ENCODE measurements around the gene C5orf15.

Gene C5orf15

DNA sequence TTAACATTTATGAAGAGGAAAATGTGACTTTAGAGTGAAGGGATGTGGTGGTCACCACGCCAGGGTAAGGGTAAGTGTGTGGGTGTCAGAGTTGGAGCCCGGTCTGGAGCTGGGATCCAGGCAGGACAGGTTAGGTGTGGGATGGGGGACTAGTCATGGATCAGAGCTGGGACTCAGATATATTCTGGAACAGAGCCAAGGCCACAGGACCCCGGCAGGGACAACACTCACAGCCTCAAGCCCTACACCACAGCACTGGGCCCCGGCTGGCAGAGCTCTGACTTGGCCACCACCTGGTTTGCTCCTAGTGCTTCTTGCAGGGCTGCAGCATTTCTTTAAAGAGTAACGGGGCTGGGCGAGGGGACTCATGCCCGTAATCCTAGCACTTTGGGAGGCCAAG is 47.4 kb downstream of the C5orf15 start:
- ATAC-seq, result no peak
- TF ChIP-seq ZC3H10 (CRISPR knock-in tag; IDR thresholded peaks at IDR 0.05) (no peak), POU6F1 (CRISPR knock-in tag; IDR thresholded peaks at IDR 0.05; ENCODE audit: borderline replicate concordance, low read depth) (no peak), TOX (CRISPR knock-in tag; IDR thresholded peaks at IDR 0.05; ENCODE audit: borderline replicate concordance) (no peak)

- no peak for ATAC-seq
- TF ChIP-seq ARNTL (CRISPR knock-in tag; IDR thresholded peaks at IDR 0.05; ENCODE audit: borderline replicate concordance, low read depth) (no peak), TCF4 (CRISPR knock-in tag; IDR thresholded peaks at IDR 0.05; ENCODE audit: borderline replicate concordance) (no peak), CSDC2 (CRISPR knock-in tag; IDR thresholded peaks at IDR 0.05) (no peak), ZFP3 (CRISPR knock-in tag; IDR thresholded peaks at IDR 0.05) (no peak), ZFP30 (CRISPR knock-in tag; IDR thresholded peaks at IDR 0.05) (no peak), ZNF8 (CRISPR knock-in tag; IDR thresholded peaks at IDR 0.05) (no peak), ESRRG (CRISPR knock-in tag; IDR thresholded peaks at IDR 0.05) (no peak), RARB (CRISPR knock-in tag; IDR thresholded peaks at IDR 0.05) (no peak), PPARA (CRISPR knock-in tag; IDR thresholded peaks at IDR 0.05; ENCODE audit: borderline replicate concordance) (no peak)
- TF ChIP-seq, protein P1, sequence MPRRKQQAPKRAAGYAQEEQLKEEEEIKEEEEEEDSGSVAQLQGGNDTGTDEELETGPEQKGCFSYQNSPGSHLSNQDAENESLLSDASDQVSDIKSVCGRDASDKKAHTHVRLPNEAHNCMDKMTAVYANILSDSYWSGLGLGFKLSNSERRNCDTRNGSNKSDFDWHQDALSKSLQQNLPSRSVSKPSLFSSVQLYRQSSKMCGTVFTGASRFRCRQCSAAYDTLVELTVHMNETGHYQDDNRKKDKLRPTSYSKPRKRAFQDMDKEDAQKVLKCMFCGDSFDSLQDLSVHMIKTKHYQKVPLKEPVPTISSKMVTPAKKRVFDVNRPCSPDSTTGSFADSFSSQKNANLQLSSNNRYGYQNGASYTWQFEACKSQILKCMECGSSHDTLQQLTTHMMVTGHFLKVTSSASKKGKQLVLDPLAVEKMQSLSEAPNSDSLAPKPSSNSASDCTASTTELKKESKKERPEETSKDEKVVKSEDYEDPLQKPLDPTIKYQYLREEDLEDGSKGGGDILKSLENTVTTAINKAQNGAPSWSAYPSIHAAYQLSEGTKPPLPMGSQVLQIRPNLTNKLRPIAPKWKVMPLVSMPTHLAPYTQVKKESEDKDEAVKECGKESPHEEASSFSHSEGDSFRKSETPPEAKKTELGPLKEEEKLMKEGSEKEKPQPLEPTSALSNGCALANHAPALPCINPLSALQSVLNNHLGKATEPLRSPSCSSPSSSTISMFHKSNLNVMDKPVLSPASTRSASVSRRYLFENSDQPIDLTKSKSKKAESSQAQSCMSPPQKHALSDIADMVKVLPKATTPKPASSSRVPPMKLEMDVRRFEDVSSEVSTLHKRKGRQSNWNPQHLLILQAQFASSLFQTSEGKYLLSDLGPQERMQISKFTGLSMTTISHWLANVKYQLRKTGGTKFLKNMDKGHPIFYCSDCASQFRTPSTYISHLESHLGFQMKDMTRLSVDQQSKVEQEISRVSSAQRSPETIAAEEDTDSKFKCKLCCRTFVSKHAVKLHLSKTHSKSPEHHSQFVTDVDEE (CRISPR knock-in tag; IDR thresholded peaks at IDR 0.05), result no peak
Observed at GRCh38 chr5:133919148-133920136, 49.0 kb downstream of the C5orf15 start.

- no peak for ATAC-seq
- TF ChIP-seq GLIS3 (CRISPR knock-in tag; IDR thresholded peaks at IDR 0.05) (no peak), ZNF8 (CRISPR knock-in tag; IDR thresholded peaks at IDR 0.05) (no peak), ARNTL (CRISPR knock-in tag; IDR thresholded peaks at IDR 0.05; ENCODE audit: borderline replicate concordance, low read depth) (no peak), TCF4 (CRISPR knock-in tag; IDR thresholded peaks at IDR 0.05; ENCODE audit: borderline replicate concordance) (no peak), BACH2 (CRISPR knock-in tag; IDR thresholded peaks at IDR 0.05; ENCODE audit: borderline replicate concordance) (no peak), ZNF565 (CRISPR knock-in tag; conservative IDR thresholded peaks at IDR 0.05; ENCODE audit: low read depth) (no peak), POU6F1 (CRISPR knock-in tag; IDR thresholded peaks at IDR 0.05; ENCODE audit: borderline replicate concordance, low read depth) (no peak), ZFP3 (CRISPR knock-in tag; IDR thresholded peaks at IDR 0.05) (no peak), RARB (CRISPR knock-in tag; IDR thresholded peaks at IDR 0.05) (no peak), ZFP30 (CRISPR knock-in tag; IDR thresholded peaks at IDR 0.05) (no peak), ZNF70 (CRISPR knock-in tag; IDR thresholded peaks at IDR 0.05) (no peak)
- TF ChIP-seq, protein P2, sequence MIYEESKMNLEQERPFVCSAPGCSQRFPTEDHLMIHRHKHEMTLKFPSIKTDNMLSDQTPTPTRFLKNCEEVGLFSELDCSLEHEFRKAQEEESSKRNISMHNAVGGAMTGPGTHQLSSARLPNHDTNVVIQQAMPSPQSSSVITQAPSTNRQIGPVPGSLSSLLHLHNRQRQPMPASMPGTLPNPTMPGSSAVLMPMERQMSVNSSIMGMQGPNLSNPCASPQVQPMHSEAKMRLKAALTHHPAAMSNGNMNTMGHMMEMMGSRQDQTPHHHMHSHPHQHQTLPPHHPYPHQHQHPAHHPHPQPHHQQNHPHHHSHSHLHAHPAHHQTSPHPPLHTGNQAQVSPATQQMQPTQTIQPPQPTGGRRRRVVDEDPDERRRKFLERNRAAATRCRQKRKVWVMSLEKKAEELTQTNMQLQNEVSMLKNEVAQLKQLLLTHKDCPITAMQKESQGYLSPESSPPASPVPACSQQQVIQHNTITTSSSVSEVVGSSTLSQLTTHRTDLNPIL (CRISPR knock-in tag; IDR thresholded peaks at IDR 0.05; ENCODE audit: low read depth), result no peak
Observed at GRCh38 chr5:133918731-133919130, 49.7 kb downstream of the C5orf15 start.

- TF ChIP-seq PPARA (CRISPR knock-in tag; IDR thresholded peaks at IDR 0.05; ENCODE audit: borderline replicate concordance) (no peak), SNAI2 (CRISPR knock-in tag; IDR thresholded peaks at IDR 0.05) (no peak), ZFP3 (CRISPR knock-in tag; IDR thresholded peaks at IDR 0.05) (no peak), RARB (CRISPR knock-in tag; IDR thresholded peaks at IDR 0.05) (no peak), CSRNP3 (CRISPR knock-in tag; IDR thresholded peaks at IDR 0.05) (no peak), BACH2 (CRISPR knock-in tag; IDR thresholded peaks at IDR 0.05; ENCODE audit: borderline replicate concordance) (no peak), GLIS3 (CRISPR knock-in tag; IDR thresholded peaks at IDR 0.05) (no peak), OSR1 (CRISPR knock-in tag; IDR thresholded peaks at IDR 0.05) (no peak), ISL1 (CRISPR knock-in tag; IDR thresholded peaks at IDR 0.05) (no peak), PATZ1 (CRISPR knock-in tag; IDR thresholded peaks at IDR 0.05; ENCODE audit: borderline replicate concordance) (no peak), TOX (CRISPR knock-in tag; IDR thresholded peaks at IDR 0.05; ENCODE audit: borderline replicate concordance) (no peak)
- no peak for ATAC-seq
Observed at GRCh38 chr5:133918316-133918715, 50.1 kb downstream of the C5orf15 start.
